HG02852 (cell line): ENCODE data around the gene RGCC.
A peak's percentile ranks its signal among the peaks of the same experiment; 100 is the strongest.
"Not testable (repeated sequence)": the region's sequence is repeated elsewhere in the genome, so short reads cannot be mapped to it uniquely, and the experiment has no call there.

Source experiments
- ATAC-seq: cut with Tn5 transposase; IDR thresholded peaks from one replicate; pipeline ENCODE4 v1.9.1; 2021; ENCODE audit warnings: mild to moderate bottlenecking, moderate library complexity; ENCODE audit not compliant: unreplicated experiment

Gene RGCC

DNA sequence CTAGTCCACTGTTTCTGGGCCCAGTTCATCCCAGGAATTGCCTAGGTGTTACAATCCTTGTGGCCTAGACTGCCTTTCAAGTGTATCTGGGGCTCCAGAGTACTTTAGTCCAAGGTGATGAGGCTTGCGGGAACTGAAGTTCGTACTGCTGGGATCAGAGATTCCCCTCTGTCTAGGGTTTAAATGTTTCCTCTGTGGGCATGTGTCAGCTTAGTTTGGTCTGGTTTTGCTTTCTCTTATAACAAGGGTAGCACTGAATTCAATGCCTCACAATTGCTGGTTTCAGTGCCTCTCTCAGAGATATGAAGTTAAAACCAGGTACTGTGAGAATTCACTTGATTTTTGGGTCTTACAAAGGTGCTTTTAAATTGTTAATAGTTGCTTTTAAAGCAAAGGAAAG, 30.8 kb downstream of the RGCC start:
- no peak for ATAC-seq

GRCh38 chr13:41490371-41491015, 33.1 kb downstream of the RGCC start:
- ATAC-seq, result no peak

GRCh38 chr13:41491436-41491835, 34.1 kb downstream of the RGCC start:
- ATAC-seq, result no peak

GRCh38 chr13:41492432-41493260, 35.3 kb downstream of the RGCC start:
- ATAC-seq, result peak; percentile 58

DNA sequence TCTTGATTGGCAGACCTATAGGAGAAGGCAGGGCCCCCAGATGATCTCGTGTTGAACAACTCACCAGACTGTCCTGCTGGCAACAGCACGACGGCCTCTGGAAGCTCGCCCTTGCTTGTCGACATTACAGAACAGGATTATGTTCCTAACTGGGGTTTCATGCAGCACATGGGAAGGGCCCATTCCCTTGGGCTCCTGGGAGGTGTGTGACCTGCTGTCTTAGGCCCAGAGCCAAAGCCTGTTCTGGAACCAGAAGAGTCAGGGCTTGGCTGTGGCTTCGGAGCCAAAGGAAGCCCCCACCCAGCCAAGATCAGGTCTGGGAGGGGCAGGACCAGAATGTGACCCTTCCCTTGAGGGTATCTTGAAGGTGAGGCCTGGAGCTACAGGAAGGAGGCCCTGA, 36.9 kb downstream of the RGCC start:
- no peak for ATAC-seq

GRCh38 chr13:41495044-41495443, 37.7 kb downstream of the RGCC start:
- no peak for ATAC-seq

DNA sequence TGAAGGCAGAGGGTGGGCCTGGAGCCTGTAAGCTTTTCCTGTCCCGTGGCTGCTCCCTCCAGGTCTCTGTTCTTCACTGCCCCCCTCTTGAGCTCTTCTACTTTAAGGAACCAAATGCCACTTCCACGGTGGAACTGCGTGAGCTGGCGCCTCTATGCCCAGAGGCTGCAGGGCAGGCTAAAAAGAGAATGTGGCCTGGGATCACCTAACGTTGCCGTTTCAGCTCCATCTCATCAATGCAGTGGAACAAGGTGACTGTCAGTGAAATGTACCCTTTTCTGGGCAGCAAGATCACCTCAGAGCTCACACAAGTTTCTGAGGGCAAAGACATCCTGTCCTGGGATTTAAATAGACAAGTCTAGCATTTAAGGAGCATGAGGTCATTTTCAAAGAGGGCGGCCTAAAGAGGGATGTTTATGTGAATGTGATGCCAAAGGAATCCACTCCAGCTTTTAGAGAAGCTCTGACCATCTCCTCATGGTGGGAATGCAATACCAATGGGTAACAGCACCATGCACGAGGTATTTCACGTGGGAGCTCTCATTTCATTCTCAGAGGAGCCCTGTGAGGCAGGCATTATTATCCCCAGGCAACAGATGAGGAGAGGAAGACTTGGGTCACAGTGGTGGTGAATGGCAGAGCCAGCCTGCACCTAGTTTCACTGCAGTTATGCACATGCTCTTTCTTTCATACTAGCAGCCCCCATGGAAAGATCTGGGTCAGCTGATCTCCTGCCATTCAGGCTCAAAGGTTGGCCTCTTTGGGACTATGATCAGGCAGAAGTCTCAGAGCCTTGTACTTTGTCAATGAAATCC, 39.3 kb downstream of the RGCC start:
- ATAC-seq, result no peak

DNA sequence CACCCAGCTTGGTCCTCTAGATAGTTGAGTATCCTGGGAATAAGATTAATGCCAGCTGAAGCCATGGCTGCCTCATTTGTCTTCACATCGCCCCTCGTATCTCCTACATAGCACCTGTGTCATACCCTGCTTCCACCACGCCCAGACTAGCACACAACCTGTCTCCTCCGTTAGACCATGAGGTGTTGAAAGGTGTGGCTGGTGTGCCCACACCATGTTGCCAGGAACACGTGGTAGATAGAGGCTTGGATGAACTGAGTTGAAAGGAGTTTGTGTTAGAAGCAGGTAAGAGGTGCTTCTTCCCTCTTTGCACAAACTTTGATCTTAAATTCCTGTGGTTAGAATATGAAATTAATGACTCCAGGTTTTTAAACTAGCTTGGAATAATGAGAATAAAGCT, 40.1 kb downstream of the RGCC start:
- ATAC-seq, result no peak

DNA sequence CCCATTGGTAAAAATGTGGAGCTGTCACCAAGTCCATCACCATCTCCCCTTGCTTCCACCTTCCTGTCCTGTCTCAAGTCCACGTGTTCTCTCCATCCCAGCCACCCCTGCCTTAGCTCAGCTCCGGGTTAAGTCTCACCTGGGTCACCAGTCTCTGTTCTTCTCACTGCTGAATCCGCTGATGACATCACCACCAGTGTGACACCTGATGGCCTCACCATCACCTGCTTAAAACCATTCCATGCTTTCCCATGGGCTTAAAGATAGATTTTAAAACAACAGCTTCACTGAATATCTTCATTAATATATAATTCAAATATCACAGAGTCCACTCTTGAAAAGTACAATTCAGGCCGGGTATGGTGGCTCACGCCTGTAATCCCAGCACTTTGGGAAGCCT, 42.1 kb downstream of the RGCC start:
- no peak for ATAC-seq

DNA sequence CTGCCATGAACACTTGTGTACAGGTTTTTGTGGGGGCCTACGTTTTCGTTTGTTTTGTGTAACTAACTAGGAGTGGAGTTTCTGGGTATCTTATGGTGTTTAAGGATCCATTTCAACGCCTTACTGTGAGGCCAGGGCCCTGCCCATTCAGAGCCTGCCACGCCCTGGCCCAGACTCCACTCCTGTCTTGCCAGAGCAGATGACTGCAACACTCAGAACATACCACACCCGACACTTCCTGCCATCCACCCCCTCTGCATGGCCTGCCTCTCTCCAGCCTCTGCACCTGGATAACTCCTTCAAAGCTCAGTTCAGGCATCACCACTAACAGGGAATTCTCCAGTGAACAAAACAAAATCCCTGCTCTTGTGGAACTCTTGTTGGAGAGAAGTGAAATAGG, 43.2 kb downstream of the RGCC start:
- peak; percentile 58 for ATAC-seq

DNA sequence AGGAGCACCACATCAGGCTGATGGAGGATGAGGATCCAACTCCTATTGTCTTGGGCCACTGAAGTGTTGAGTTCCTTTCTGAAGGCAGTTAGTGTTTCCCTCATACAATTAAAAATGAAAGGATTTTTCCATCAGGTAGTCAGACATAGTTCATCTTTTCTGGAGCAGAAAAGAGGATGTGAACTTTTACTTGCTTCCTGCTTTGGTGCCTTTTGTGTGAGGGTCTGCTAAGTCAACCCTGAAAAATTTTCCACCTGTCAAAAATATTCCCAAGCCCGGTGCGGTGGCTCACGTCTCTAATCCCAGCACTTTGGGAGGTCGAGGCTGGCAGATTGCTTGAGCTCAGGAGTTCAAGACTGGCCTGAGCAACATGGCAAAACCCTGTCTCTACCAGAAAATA, 43.9 kb downstream of the RGCC start:
- ATAC-seq, result no peak

DNA sequence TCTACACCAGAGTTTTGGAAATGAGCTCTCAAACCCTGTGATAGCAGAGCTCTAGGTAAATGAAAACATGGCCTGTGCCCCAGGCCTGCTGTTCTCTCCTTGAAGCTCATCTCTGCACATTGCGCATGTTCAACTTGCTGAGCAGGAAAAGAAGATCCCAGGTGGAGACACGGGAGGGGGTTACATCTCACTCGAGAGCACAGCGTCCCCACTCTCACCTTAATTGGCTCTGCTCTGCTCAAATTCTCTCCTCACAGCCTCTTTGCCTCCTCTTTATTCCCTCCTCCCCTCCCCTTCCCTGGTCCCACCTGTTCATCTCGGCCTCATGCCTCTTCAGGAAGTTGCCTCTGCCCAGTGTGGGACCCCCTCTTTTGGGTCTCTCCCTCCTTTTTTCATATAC, 44.7 kb downstream of the RGCC start:
- ATAC-seq, result no peak

DNA sequence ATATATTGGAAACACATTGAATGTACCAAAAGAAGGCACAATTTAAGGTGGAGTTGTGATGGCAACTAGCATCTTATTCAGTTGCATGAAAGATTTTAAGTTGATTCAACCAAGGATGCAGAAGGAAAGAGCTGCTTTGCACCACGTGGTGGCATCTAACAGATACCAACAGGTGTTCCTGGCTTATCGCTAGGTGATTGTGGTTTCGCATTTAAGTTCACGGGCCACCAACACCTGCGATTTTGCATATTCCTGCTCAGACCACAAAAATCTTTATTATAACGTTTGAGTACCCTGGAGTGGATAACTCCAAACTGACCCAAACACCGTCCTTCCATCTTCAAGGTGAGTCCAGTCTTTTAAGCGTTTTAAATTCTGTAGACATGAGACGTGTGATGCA, 45.3 kb downstream of the RGCC start:
- peak; percentile 61 for ATAC-seq

DNA sequence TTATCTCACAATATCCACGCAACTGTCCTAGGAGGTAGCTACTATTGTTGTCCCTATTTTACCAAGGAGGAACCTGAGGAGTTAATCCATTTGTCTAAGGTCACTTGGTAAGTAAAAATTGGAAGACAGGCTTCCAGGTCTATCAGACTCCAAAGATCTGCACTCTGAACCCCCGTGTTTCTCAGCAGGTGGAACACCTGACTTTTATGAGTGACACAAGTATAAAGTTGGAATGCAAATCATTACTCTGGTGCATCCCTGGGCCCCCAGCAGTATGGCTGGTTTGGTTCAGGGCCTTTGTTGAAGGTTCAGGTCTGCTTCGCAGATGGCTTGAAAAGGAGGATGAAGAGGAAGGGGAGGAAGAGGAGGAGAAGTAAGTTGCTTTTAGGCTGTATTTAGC, 46.0 kb downstream of the RGCC start:
- no peak for ATAC-seq

DNA sequence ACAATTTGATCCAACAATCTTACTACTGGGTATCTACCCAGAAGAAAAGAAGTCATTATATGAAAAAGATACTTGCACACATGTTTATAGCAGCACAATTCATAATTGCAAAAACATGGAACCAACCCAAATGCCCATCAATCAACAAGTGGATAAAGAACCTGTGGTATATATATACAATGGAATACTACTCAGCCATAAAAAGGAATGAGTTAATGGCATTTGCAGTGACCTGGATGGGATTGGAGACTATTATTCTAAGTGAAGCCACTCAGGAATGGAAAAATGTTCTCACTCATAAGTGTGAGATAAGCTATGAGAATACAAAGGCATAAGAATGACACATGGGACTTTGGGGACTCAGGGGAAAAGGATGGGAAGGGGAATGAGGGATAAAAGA, 47.3 kb downstream of the RGCC start:
- not testable (repeated sequence) for ATAC-seq

GRCh38 chr13:41505209-41505835, 48.0 kb downstream of the RGCC start:
- no peak for ATAC-seq

- ATAC-seq, result no peak
Measured at GRCh38 chr13:41506312-41506711, 49.0 kb downstream of the RGCC start.

GRCh38 chr13:41509971-41510370, 52.6 kb downstream of the RGCC start:
- ATAC-seq, result no peak

- ATAC-seq, result no peak
Measured at GRCh38 chr13:41511827-41512226, 54.5 kb downstream of the RGCC start.

GRCh38 chr13:41512441-41512840, 55.1 kb downstream of the RGCC start:
- ATAC-seq, result no peak

DNA sequence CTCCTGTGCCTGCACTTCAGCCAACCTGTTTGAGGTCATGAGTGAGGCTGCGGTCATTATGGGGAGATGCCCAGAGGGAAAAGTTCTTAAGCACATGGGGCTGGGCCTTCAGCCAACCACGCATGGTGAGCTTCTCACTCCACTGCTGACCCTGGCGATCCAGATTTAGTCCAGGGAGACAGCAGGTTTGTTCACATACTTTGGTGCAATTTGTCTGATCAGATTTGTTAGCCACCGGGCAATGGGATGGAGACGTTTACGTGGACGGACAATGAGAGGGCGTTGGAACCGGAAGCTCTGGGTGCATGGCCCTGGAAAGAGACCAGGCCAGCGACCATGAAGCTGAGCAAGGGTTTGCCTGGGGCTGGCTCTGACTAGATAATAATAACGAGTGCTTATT, 56.2 kb downstream of the RGCC start:
- ATAC-seq, result no peak
